Measurements from ENCODE around the gene ULK3. TPM values are rescaled to one million over a fixed set of nuclear protein-coding genes. Genes with fewer than 3 reads are reported as not detected.

ULK3 gene
- total RNA-seq, 2 experiments from 2014 or later = 37.8 to 38.9 TPM

- H3K27me3 Mint-ChIP-seq = no peaks in the 10 kb centered on the region
- no peak overlapping the region for H3K4me3 ChIP-seq (ENCODE audit: low read length)
- intact Hi-C loops (cut with DNase I, micrococcal nuclease) = loop anchor here in 1 of 2 experiments (5.0 kb wide), 1 partner anchor 34 kb away; no protein-coding TSS in a partner anchor
- H3K27ac Mint-ChIP-seq = no peak overlapping the region
- H3K36me3 ChIP-seq (ENCODE audit: insufficient read depth, low read length) = peaks cover 62% of the 10 kb centered on the region
- H3K27ac ChIP-seq (ENCODE audit: low read depth in 1 of 2, low read length in 2 of 2) = no peak overlapping the region
- H3K27me3 ChIP-seq (ENCODE audit: control insufficient read depth in 1 of 2, insufficient read depth in 2 of 2, low read length in 2 of 2) = no peaks in the 10 kb centered on the region
- POLR2A ChIA-PET = interaction anchor here (33.5 kb wide), 1 partner anchor 24 kb away, joined by 925 read pairs; the partner anchor contains the start of gene CSK
- H3K4me1 Mint-ChIP-seq (ENCODE audit: low read depth) = peaks cover 39% of the 10 kb centered on the region
- peaks cover 59% of the 10 kb centered on the region for H3K36me3 Mint-ChIP-seq (ENCODE audit: low read depth)
- H3K4me3 Mint-ChIP-seq = no peak overlapping the region
- CTCF ChIA-PET = interaction anchor here (0.5 to 2.8 kb wide), 3 partner anchors 10 to 59 kb away, joined by 3 to 12 read pairs (median 5); no protein-coding TSS in a partner anchor
- peaks cover 48% of the 10 kb centered on the region for H3K4me1 ChIP-seq (ENCODE audit: insufficient read depth, low read length)
- DNase-seq (no peak), ATAC-seq (ENCODE audit: poor library complexity) (no peak)
- no peaks in the 10 kb centered on the region for H3K9me3 Mint-ChIP-seq
- TF ChIP-seq, protein P1, sequence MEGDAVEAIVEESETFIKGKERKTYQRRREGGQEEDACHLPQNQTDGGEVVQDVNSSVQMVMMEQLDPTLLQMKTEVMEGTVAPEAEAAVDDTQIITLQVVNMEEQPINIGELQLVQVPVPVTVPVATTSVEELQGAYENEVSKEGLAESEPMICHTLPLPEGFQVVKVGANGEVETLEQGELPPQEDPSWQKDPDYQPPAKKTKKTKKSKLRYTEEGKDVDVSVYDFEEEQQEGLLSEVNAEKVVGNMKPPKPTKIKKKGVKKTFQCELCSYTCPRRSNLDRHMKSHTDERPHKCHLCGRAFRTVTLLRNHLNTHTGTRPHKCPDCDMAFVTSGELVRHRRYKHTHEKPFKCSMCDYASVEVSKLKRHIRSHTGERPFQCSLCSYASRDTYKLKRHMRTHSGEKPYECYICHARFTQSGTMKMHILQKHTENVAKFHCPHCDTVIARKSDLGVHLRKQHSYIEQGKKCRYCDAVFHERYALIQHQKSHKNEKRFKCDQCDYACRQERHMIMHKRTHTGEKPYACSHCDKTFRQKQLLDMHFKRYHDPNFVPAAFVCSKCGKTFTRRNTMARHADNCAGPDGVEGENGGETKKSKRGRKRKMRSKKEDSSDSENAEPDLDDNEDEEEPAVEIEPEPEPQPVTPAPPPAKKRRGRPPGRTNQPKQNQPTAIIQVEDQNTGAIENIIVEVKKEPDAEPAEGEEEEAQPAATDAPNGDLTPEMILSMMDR (IDR thresholded peaks at IDR 0.05) = no peak
- no peaks in the 10 kb centered on the region for H3K9me3 ChIP-seq (ENCODE audit: control insufficient read depth in 1 of 2, insufficient read depth in 1 of 2, low read length in 2 of 2)
These were observed 40.0 kb downstream of the ULK3 start for GRCh38 chr15:74802862-74803447.

GRCh38 chr15:74802290-74802689 is 40.7 kb downstream of the ULK3 start:
- H3K4me3 ChIP-seq (ENCODE audit: low read length) = no peak overlapping the region
- H3K27me3 Mint-ChIP-seq = no peaks in the 10 kb centered on the region
- no peaks in the 10 kb centered on the region for H3K27me3 ChIP-seq (ENCODE audit: control insufficient read depth in 1 of 2, insufficient read depth in 2 of 2, low read length in 2 of 2)
- peaks cover 48% of the 10 kb centered on the region for H3K4me1 ChIP-seq (ENCODE audit: insufficient read depth, low read length)
- H3K4me3 Mint-ChIP-seq = no peak overlapping the region
- H3K36me3 Mint-ChIP-seq (ENCODE audit: low read depth) = peaks cover 66% of the 10 kb centered on the region
- H3K36me3 ChIP-seq (ENCODE audit: insufficient read depth, low read length) = peaks cover 63% of the 10 kb centered on the region
- ChIA-PET POLR2A (interaction anchor here (33.5 kb wide), 1 partner anchor 23 kb away, joined by 925 read pairs; the partner anchor contains the start of gene CSK), CTCF (interaction anchor here (0.5 kb wide), 1 partner anchor 60 kb away, joined by 3 read pairs; no protein-coding TSS in a partner anchor)
- H3K27ac ChIP-seq (ENCODE audit: low read depth in 1 of 2, low read length in 2 of 2) = peak overlapping the region in 1 of 2 donors; percentile 2
- DNase-seq (no peak), ATAC-seq (ENCODE audit: poor library complexity) (no peak)
- peaks cover 42% of the 10 kb centered on the region for H3K4me1 Mint-ChIP-seq (ENCODE audit: low read depth)
- no peak overlapping the region for H3K27ac Mint-ChIP-seq
- TF ChIP-seq, protein P1 (IDR thresholded peaks at IDR 0.05) = no peak
- intact Hi-C loops (cut with DNase I, micrococcal nuclease) = loop anchor here in 1 of 2 experiments (5.0 kb wide), 1 partner anchor 35 kb away; no protein-coding TSS in a partner anchor
- H3K9me3 Mint-ChIP-seq = no peaks in the 10 kb centered on the region
- no peaks in the 10 kb centered on the region for H3K9me3 ChIP-seq (ENCODE audit: control insufficient read depth in 1 of 2, insufficient read depth in 1 of 2, low read length in 2 of 2)

DNA sequence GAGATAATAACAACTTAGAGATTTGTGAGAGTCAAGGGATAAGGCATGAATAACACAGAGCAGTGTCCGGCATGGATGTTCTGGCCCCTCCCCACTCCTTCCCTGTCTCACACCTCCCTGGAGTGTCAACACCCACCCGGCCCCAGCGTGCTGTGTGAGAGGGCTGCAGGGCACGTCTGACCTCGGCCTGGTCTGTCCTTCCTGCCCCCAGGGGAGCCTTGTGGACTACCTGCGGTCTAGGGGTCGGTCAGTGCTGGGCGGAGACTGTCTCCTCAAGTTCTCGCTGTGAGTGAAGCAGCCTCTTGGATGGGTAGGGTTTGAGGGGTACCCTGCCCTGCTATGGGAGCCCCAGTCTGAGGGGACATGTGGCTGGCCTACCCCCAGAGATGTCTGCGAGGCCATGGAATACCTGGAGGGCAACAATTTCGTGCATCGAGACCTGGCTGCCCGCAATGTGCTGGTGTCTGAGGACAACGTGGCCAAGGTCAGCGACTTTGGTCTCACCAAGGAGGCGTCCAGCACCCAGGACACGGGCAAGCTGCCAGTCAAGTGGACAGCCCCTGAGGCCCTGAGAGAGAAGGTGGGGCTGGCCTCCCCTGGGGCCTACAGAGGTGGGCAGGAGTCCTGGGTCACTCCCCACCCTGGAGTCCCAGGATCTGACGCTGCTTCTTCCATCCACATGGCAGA is 41.5 kb downstream of the ULK3 start:
- Mint-ChIP-seq H3K27me3 (no peaks in the 10 kb centered on the region), H3K4me1 (ENCODE audit: low read depth) (peaks cover 38% of the 10 kb centered on the region), H3K27ac (peak overlapping the region; percentile 36), H3K4me3 (no peak overlapping the region), H3K9me3 (no peaks in the 10 kb centered on the region), H3K36me3 (ENCODE audit: low read depth) (peaks cover 71% of the 10 kb centered on the region)
- Histone ChIP-seq H3K36me3 (ENCODE audit: insufficient read depth, low read length) (peaks cover 63% of the 10 kb centered on the region), H3K9me3 (ENCODE audit: control insufficient read depth in 1 of 2, insufficient read depth in 1 of 2, low read length in 2 of 2) (no peaks in the 10 kb centered on the region), H3K27ac (ENCODE audit: low read depth in 1 of 2, low read length in 2 of 2) (no peak overlapping the region), H3K4me1 (ENCODE audit: insufficient read depth, low read length) (peaks cover 48% of the 10 kb centered on the region), H3K4me3 (ENCODE audit: low read length) (no peak overlapping the region), H3K27me3 (ENCODE audit: control insufficient read depth in 1 of 2, insufficient read depth in 2 of 2, low read length in 2 of 2) (no peaks in the 10 kb centered on the region)
- TF ChIP-seq, protein P1 (IDR thresholded peaks at IDR 0.05) = no peak
- ChIA-PET CTCF (interaction anchor here (10.1 to 14.8 kb wide), 2 partner anchors 21 to 30 kb away, joined by 231 to 353 read pairs; partner anchors contain the start of gene CSK), POLR2A (interaction anchor here (33.5 kb wide), 1 partner anchor 22 kb away, joined by 925 read pairs; the partner anchor contains the start of gene CSK)
- no peak for ATAC-seq (ENCODE audit: poor library complexity)
- DNase-seq = no peak
- intact Hi-C loops (cut with DNase I, micrococcal nuclease) = loop anchor here (2.0 to 5.0 kb wide), 3 partner anchors 21 to 167 kb away; no protein-coding TSS in a partner anchor

Data from CD4-positive, alpha-beta T cell (primary cell).